Prostate gland (tissue), 2 donors: ENCODE results near the gene EMID1.

Experiments
- CTCF ChIP-seq, 4 experiments: fragments of 200-600 bp in 2 of 4; fragments of 450-650 bp in 2 of 4; sonication (generic) in 2 of 4; IDR thresholded peaks; 1 replicate in 3 of 4; 2 replicates in 1 of 4; pipeline ENCODE4 v1.5.1; 2016 to 2019; ENCODE audit warnings: antibody characterized with exemption in 4 of 4, mild to moderate bottlenecking in 2 of 4, moderate library complexity in 2 of 4
- POLR2A ChIP-seq: fragments of 450-650 bp; IDR thresholded peaks from one replicate; pipeline ENCODE4 v1.6.1; 2016; ENCODE audit warnings: antibody characterized with exemption, mild to moderate bottlenecking

- TF ChIP-seq CTCF (IDR thresholded peaks at IDR 0.05) (no peak), POLR2A (no peak)
Measured at GRCh38 chr22:29244785-29245625, 39.3 kb downstream of the EMID1 start.
